Limb (tissue), 2 donors: ENCODE measurements around the gene ST7L.

ENCODE experiments used
- DNase-seq, 2 donors: peaks; one replicate each; pipeline ENCODE4 v3.0.0-alpha.2; 2016; ENCODE audit errors: extremely low spot score in 2 of 2

Gene ST7L

GRCh38 chr1:112549590-112549989 lies 69.4 kb downstream of the ST7L start:
- DNase-seq: no peak

GRCh38 chr1:112548547-112548946 lies 70.4 kb downstream of the ST7L start:
- no peak for DNase-seq

- no peak for DNase-seq
Observed at GRCh38 chr1:112546076-112546475, 72.9 kb downstream of the ST7L start.

GRCh38 chr1:112544751-112545150 lies 74.2 kb downstream of the ST7L start:
- no peak for DNase-seq

GRCh38 chr1:112544011-112544688 lies 74.8 kb downstream of the ST7L start:
- no peak for DNase-seq

GRCh38 chr1:112542206-112542973 lies 76.6 kb downstream of the ST7L start:
- DNase-seq: no peak

GRCh38 chr1:112541299-112541698 lies 77.6 kb downstream of the ST7L start:
- DNase-seq: no peak

- no peak for DNase-seq
Observed at GRCh38 chr1:112540226-112540794, 78.6 kb downstream of the ST7L start.

GRCh38 chr1:112538883-112539282 lies 80.1 kb downstream of the ST7L start:
- DNase-seq: no peak

- no peak for DNase-seq
Observed at GRCh38 chr1:112537456-112537855, 81.5 kb downstream of the ST7L start.

GRCh38 chr1:112536561-112536960 lies 82.4 kb downstream of the ST7L start:
- no peak for DNase-seq

- no peak for DNase-seq
Observed at GRCh38 chr1:112533029-112533428, 85.9 kb downstream of the ST7L start.

GRCh38 chr1:112532064-112532463 lies 86.9 kb downstream of the ST7L start:
- DNase-seq: no peak

- DNase-seq: no peak
Observed at GRCh38 chr1:112530832-112531231, 88.1 kb downstream of the ST7L start.

- DNase-seq: no peak
Observed at GRCh38 chr1:112529301-112529700, 89.6 kb downstream of the ST7L start.

- DNase-seq: no peak
Observed at GRCh38 chr1:112528076-112528475, 90.9 kb downstream of the ST7L start.

- DNase-seq: no peak
Observed at GRCh38 chr1:112527266-112528010, 91.5 kb downstream of the ST7L start.

GRCh38 chr1:112524986-112525385 lies 94.0 kb downstream of the ST7L start:
- DNase-seq: no peak

GRCh38 chr1:112524251-112524650 lies 94.7 kb downstream of the ST7L start:
- no peak for DNase-seq

GRCh38 chr1:112522621-112523020 lies 96.3 kb downstream of the ST7L start:
- no peak for DNase-seq

GRCh38 chr1:112520166-112520565 lies 98.8 kb downstream of the ST7L start:
- DNase-seq: no peak

GRCh38 chr1:112518186-112518585 lies 100.8 kb downstream of the ST7L start:
- no peak for DNase-seq
